ENCODE measurements around the gene HDAC7. TPM values are rescaled to one million over a fixed set of nuclear protein-coding genes. Genes with fewer than 3 reads are reported as not detected.

The HDAC7 gene
- total and polyA plus RNA-seq, 2 donors (not counting 1 experiment from before 2014, with no cell fraction given) = 28.1 to 31.6 TPM

- Histone ChIP-seq H3K4me1 (ENCODE audit: control insufficient read depth, extremely low read depth, insufficient read depth, low read length) (peaks cover 13% of the 10 kb centered on the region), H3K27me3 (ENCODE audit: control insufficient read depth, insufficient read depth, low read length) (no peaks in the 10 kb centered on the region)
Observed at GRCh38 chr12:47773062-47773857, 46.4 kb downstream of the HDAC7 start, which contains the start of gene SLC48A1. TSS of gene SLC48A1 (plus strand) at chr12:47773238. CDS start at chr12:47773305, 67 bp downstream.

GRCh38 chr12:47772738-47773061 is 47.0 kb downstream of the HDAC7 start:
- Histone ChIP-seq H3K27me3 (ENCODE audit: control insufficient read depth, insufficient read depth, low read length) (no peaks in the 10 kb centered on the region), H3K9ac (ENCODE audit: insufficient read depth, low read length) (no peak overlapping the region), H4K20me1 (ENCODE audit: control insufficient read depth, extremely low read depth, insufficient read depth, low read length) (no peaks in the 10 kb centered on the region), H3K4me1 (ENCODE audit: control insufficient read depth, extremely low read depth, insufficient read depth, low read length) (peaks cover 13% of the 10 kb centered on the region), H3K4me3 (replicated peaks in 1 of 4; ENCODE audit: control extremely low read depth in 1 of 4, insufficient read depth in 1 of 4, low read depth in 3 of 4, low read length in 4 of 4) (peak overlapping the region; percentile 38 to 65 (median 48)), H3K36me3 (ENCODE audit: control insufficient read depth, insufficient read depth, low read length) (no peaks in the 10 kb centered on the region), H3K27ac (ENCODE audit: insufficient read depth, low read length) (no peak overlapping the region), H3K9me3 (ENCODE audit: control insufficient read depth, insufficient read depth, low read depth, low read length) (no peaks in the 10 kb centered on the region), H2AFZ (ENCODE audit: low read length) (peak overlapping the region; percentile 71), H3K79me2 (ENCODE audit: control insufficient read depth, insufficient read depth, low read length) (no peaks in the 10 kb centered on the region), H3K4me2 (ENCODE audit: extremely low read depth, insufficient read depth, low read length) (peak overlapping the region; percentile 81)
- no peak for DNase-seq (ENCODE audit: low read depth in 2 of 2)
- TF ChIP-seq EZH2 (IDR thresholded peaks at IDR 0.05; ENCODE audit: low read length, missing control alignments) (no peak), CTCF (conservative IDR thresholded peaks at IDR 0.05 in 1 of 2, IDR thresholded peaks at IDR 0.05 in 1 of 2; ENCODE audit: low read depth in 1 of 2, low read length in 2 of 2) (no peak)

More at GRCh38 chr12:47773062-47773857, 46.4 kb downstream of the HDAC7 start, which contains the start of gene SLC48A1:
- DNase-seq (ENCODE audit: low read depth in 2 of 2) = peak; percentile 41 to 52
- H3K27ac ChIP-seq (ENCODE audit: insufficient read depth, low read length) = no peak within 1 kb of the TSS
- H3K36me3 ChIP-seq (ENCODE audit: control insufficient read depth, insufficient read depth, low read length) = no peaks in the 10 kb centered on the region
- H3K4me3 ChIP-seq (replicated peaks in 1 of 4; ENCODE audit: control extremely low read depth in 1 of 4, insufficient read depth in 1 of 4, low read depth in 3 of 4, low read length in 4 of 4) = peak within 1 kb of the TSS; percentile 52 to 65 (median 60)
- no peaks in the 10 kb centered on the region for H3K9me3 ChIP-seq (ENCODE audit: control insufficient read depth, insufficient read depth, low read depth, low read length)
- peak within 1 kb of the TSS; percentile 58 for H3K9ac ChIP-seq (ENCODE audit: insufficient read depth, low read length)
- H4K20me1 ChIP-seq (ENCODE audit: control insufficient read depth, extremely low read depth, insufficient read depth, low read length) = no peaks in the 10 kb centered on the region
- H3K4me2 ChIP-seq (ENCODE audit: extremely low read depth, insufficient read depth, low read length) = peak within 1 kb of the TSS; percentile 91
- H2AFZ ChIP-seq (ENCODE audit: low read length) = peak within 1 kb of the TSS; percentile 71
- no peaks in the 10 kb centered on the region for H3K79me2 ChIP-seq (ENCODE audit: control insufficient read depth, insufficient read depth, low read length)
- no peak for TF ChIP-seq EZH2 (IDR thresholded peaks at IDR 0.05; ENCODE audit: low read length, missing control alignments)
- peak; percentile 5 to 17 for TF ChIP-seq CTCF (conservative IDR thresholded peaks at IDR 0.05 in 1 of 2, IDR thresholded peaks at IDR 0.05 in 1 of 2; ENCODE audit: low read depth in 1 of 2, low read length in 2 of 2)

GRCh38 chr12:47772094-47772660 is 47.5 kb downstream of the HDAC7 start:
- Histone ChIP-seq H3K4me1 (ENCODE audit: control insufficient read depth, extremely low read depth, insufficient read depth, low read length) (peaks cover 11% of the 10 kb centered on the region), H4K20me1 (ENCODE audit: control insufficient read depth, extremely low read depth, insufficient read depth, low read length) (no peaks in the 10 kb centered on the region), H3K9me3 (ENCODE audit: control insufficient read depth, insufficient read depth, low read depth, low read length) (no peaks in the 10 kb centered on the region), H3K36me3 (ENCODE audit: control insufficient read depth, insufficient read depth, low read length) (no peaks in the 10 kb centered on the region), H3K9ac (ENCODE audit: insufficient read depth, low read length) (no peak overlapping the region), H3K4me3 (replicated peaks in 1 of 4; ENCODE audit: control extremely low read depth in 1 of 4, insufficient read depth in 1 of 4, low read depth in 3 of 4, low read length in 4 of 4) (peak overlapping the region in 1 of 4 experiments; percentile 65), H3K27ac (ENCODE audit: insufficient read depth, low read length) (no peak overlapping the region), H3K4me2 (ENCODE audit: extremely low read depth, insufficient read depth, low read length) (no peak overlapping the region), H2AFZ (ENCODE audit: low read length) (no peak overlapping the region), H3K79me2 (ENCODE audit: control insufficient read depth, insufficient read depth, low read length) (no peaks in the 10 kb centered on the region), H3K27me3 (ENCODE audit: control insufficient read depth, insufficient read depth, low read length) (no peaks in the 10 kb centered on the region)
- DNase-seq (ENCODE audit: low read depth in 2 of 2) = no peak
- TF ChIP-seq CTCF (conservative IDR thresholded peaks at IDR 0.05 in 1 of 2, IDR thresholded peaks at IDR 0.05 in 1 of 2; ENCODE audit: low read depth in 1 of 2, low read length in 2 of 2) (no peak), EZH2 (IDR thresholded peaks at IDR 0.05; ENCODE audit: low read length, missing control alignments) (no peak)
